Measurements from ENCODE around the gene MTM1.

MTM1 gene

GRCh38 chrX:150615356-150615755, 46.9 kb downstream of the MTM1 start:
- H3K9ac ChIP-seq (ENCODE audit: low read length) = no peak overlapping the region
- no peak overlapping the region for H3K4me3 ChIP-seq (ENCODE audit: low read length)
- no peaks in the 10 kb centered on the region for H3K27me3 ChIP-seq (ENCODE audit: control insufficient read depth, insufficient read depth, low read length)
- peaks cover 7% of the 10 kb centered on the region for H3K4me1 ChIP-seq (ENCODE audit: control insufficient read depth, low read depth, low read length)
- no peaks in the 10 kb centered on the region for H3K36me3 ChIP-seq (ENCODE audit: control insufficient read depth, low read depth, low read length)
- H3K9me3 ChIP-seq (ENCODE audit: control insufficient read depth, low read depth, low read length) = peaks cover 17% of the 10 kb centered on the region
- no peak overlapping the region for H3K27ac ChIP-seq (ENCODE audit: low read length)

GRCh38 chrX:150616179-150616862, 47.9 kb downstream of the MTM1 start:
- Histone ChIP-seq H3K9ac (ENCODE audit: low read length) (no peak overlapping the region), H3K36me3 (ENCODE audit: control insufficient read depth, low read depth, low read length) (no peaks in the 10 kb centered on the region), H3K9me3 (ENCODE audit: control insufficient read depth, low read depth, low read length) (peaks cover 10% of the 10 kb centered on the region), H3K27me3 (ENCODE audit: control insufficient read depth, insufficient read depth, low read length) (no peaks in the 10 kb centered on the region), H3K4me1 (ENCODE audit: control insufficient read depth, low read depth, low read length) (peaks cover 7% of the 10 kb centered on the region), H3K4me3 (ENCODE audit: low read length) (no peak overlapping the region), H3K27ac (ENCODE audit: low read length) (no peak overlapping the region)

- Histone ChIP-seq H3K4me3 (ENCODE audit: low read length) (no peak overlapping the region), H3K36me3 (ENCODE audit: control insufficient read depth, low read depth, low read length) (no peaks in the 10 kb centered on the region), H3K9me3 (ENCODE audit: control insufficient read depth, low read depth, low read length) (peaks cover 10% of the 10 kb centered on the region), H3K27me3 (ENCODE audit: control insufficient read depth, insufficient read depth, low read length) (no peaks in the 10 kb centered on the region), H3K9ac (ENCODE audit: low read length) (no peak overlapping the region), H3K4me1 (ENCODE audit: control insufficient read depth, low read depth, low read length) (peaks cover 7% of the 10 kb centered on the region), H3K27ac (ENCODE audit: low read length) (no peak overlapping the region)
Observed at GRCh38 chrX:150616863-150617198, 48.4 kb downstream of the MTM1 start.

GRCh38 chrX:150621652-150622051, 53.2 kb downstream of the MTM1 start:
- H3K4me3 ChIP-seq (ENCODE audit: low read length) = no peak overlapping the region
- no peak overlapping the region for H3K9ac ChIP-seq (ENCODE audit: low read length)
- H3K36me3 ChIP-seq (ENCODE audit: control insufficient read depth, low read depth, low read length) = no peaks in the 10 kb centered on the region
- H3K27me3 ChIP-seq (ENCODE audit: control insufficient read depth, insufficient read depth, low read length) = no peaks in the 10 kb centered on the region
- peaks cover 11% of the 10 kb centered on the region for H3K9me3 ChIP-seq (ENCODE audit: control insufficient read depth, low read depth, low read length)
- H3K4me1 ChIP-seq (ENCODE audit: control insufficient read depth, low read depth, low read length) = peaks cover 3% of the 10 kb centered on the region
- H3K27ac ChIP-seq (ENCODE audit: low read length) = no peak overlapping the region

GRCh38 chrX:150623583-150623982, 55.2 kb downstream of the MTM1 start:
- peaks cover 19% of the 10 kb centered on the region for H3K9me3 ChIP-seq (ENCODE audit: control insufficient read depth, low read depth, low read length)
- H3K4me1 ChIP-seq (ENCODE audit: control insufficient read depth, low read depth, low read length) = no peaks in the 10 kb centered on the region
- H3K36me3 ChIP-seq (ENCODE audit: control insufficient read depth, low read depth, low read length) = no peaks in the 10 kb centered on the region
- no peaks in the 10 kb centered on the region for H3K27me3 ChIP-seq (ENCODE audit: control insufficient read depth, insufficient read depth, low read length)
- H3K27ac ChIP-seq (ENCODE audit: low read length) = no peak overlapping the region
- H3K9ac ChIP-seq (ENCODE audit: low read length) = no peak overlapping the region
- no peak overlapping the region for H3K4me3 ChIP-seq (ENCODE audit: low read length)

GRCh38 chrX:150625097-150625496, 56.7 kb downstream of the MTM1 start:
- Histone ChIP-seq H3K9me3 (ENCODE audit: control insufficient read depth, low read depth, low read length) (peaks cover 19% of the 10 kb centered on the region), H3K4me3 (ENCODE audit: low read length) (no peak overlapping the region), H3K36me3 (ENCODE audit: control insufficient read depth, low read depth, low read length) (no peaks in the 10 kb centered on the region), H3K27ac (ENCODE audit: low read length) (no peak overlapping the region), H3K27me3 (ENCODE audit: control insufficient read depth, insufficient read depth, low read length) (no peaks in the 10 kb centered on the region), H3K9ac (ENCODE audit: low read length) (no peak overlapping the region), H3K4me1 (ENCODE audit: control insufficient read depth, low read depth, low read length) (no peaks in the 10 kb centered on the region)

GRCh38 chrX:150625875-150626274, 57.5 kb downstream of the MTM1 start:
- Histone ChIP-seq H3K4me3 (ENCODE audit: low read length) (no peak overlapping the region), H3K4me1 (ENCODE audit: control insufficient read depth, low read depth, low read length) (no peaks in the 10 kb centered on the region), H3K9ac (ENCODE audit: low read length) (no peak overlapping the region), H3K36me3 (ENCODE audit: control insufficient read depth, low read depth, low read length) (peaks cover 2% of the 10 kb centered on the region), H3K9me3 (ENCODE audit: control insufficient read depth, low read depth, low read length) (peaks cover 21% of the 10 kb centered on the region), H3K27ac (ENCODE audit: low read length) (no peak overlapping the region), H3K27me3 (ENCODE audit: control insufficient read depth, insufficient read depth, low read length) (no peaks in the 10 kb centered on the region)

GRCh38 chrX:150627957-150628356, 59.5 kb downstream of the MTM1 start:
- Histone ChIP-seq H3K9me3 (ENCODE audit: control insufficient read depth, low read depth, low read length) (peaks cover 23% of the 10 kb centered on the region), H3K4me3 (ENCODE audit: low read length) (no peak overlapping the region), H3K27me3 (ENCODE audit: control insufficient read depth, insufficient read depth, low read length) (no peaks in the 10 kb centered on the region), H3K4me1 (ENCODE audit: control insufficient read depth, low read depth, low read length) (no peaks in the 10 kb centered on the region), H3K9ac (ENCODE audit: low read length) (no peak overlapping the region), H3K27ac (ENCODE audit: low read length) (no peak overlapping the region), H3K36me3 (ENCODE audit: control insufficient read depth, low read depth, low read length) (peaks cover 3% of the 10 kb centered on the region)

- no peak overlapping the region for H3K4me3 ChIP-seq (ENCODE audit: low read length)
- no peak overlapping the region for H3K9ac ChIP-seq (ENCODE audit: low read length)
- no peak overlapping the region for H3K27ac ChIP-seq (ENCODE audit: low read length)
- no peaks in the 10 kb centered on the region for H3K36me3 ChIP-seq (ENCODE audit: control insufficient read depth, low read depth, low read length)
- H3K4me1 ChIP-seq (ENCODE audit: control insufficient read depth, low read depth, low read length) = no peaks in the 10 kb centered on the region
- peaks cover 2% of the 10 kb centered on the region for H3K9me3 ChIP-seq (ENCODE audit: control insufficient read depth, low read depth, low read length)
- H3K27me3 ChIP-seq (ENCODE audit: control insufficient read depth, insufficient read depth, low read length) = no peaks in the 10 kb centered on the region
Observed at GRCh38 chrX:150635952-150636351, 67.5 kb downstream of the MTM1 start.

GRCh38 chrX:150642423-150642822, 74.0 kb downstream of the MTM1 start:
- Histone ChIP-seq H3K27me3 (ENCODE audit: control insufficient read depth, insufficient read depth, low read length) (no peaks in the 10 kb centered on the region), H3K4me1 (ENCODE audit: control insufficient read depth, low read depth, low read length) (no peaks in the 10 kb centered on the region), H3K27ac (ENCODE audit: low read length) (no peak overlapping the region), H3K9ac (ENCODE audit: low read length) (no peak overlapping the region), H3K4me3 (ENCODE audit: low read length) (no peak overlapping the region), H3K36me3 (ENCODE audit: control insufficient read depth, low read depth, low read length) (no peaks in the 10 kb centered on the region), H3K9me3 (ENCODE audit: control insufficient read depth, low read depth, low read length) (peaks cover 3% of the 10 kb centered on the region)

GRCh38 chrX:150643271-150643670, 74.8 kb downstream of the MTM1 start:
- no peaks in the 10 kb centered on the region for H3K36me3 ChIP-seq (ENCODE audit: control insufficient read depth, low read depth, low read length)
- no peak overlapping the region for H3K4me3 ChIP-seq (ENCODE audit: low read length)
- H3K4me1 ChIP-seq (ENCODE audit: control insufficient read depth, low read depth, low read length) = no peaks in the 10 kb centered on the region
- H3K9ac ChIP-seq (ENCODE audit: low read length) = no peak overlapping the region
- H3K9me3 ChIP-seq (ENCODE audit: control insufficient read depth, low read depth, low read length) = peaks cover 3% of the 10 kb centered on the region
- H3K27ac ChIP-seq (ENCODE audit: low read length) = no peak overlapping the region
- no peaks in the 10 kb centered on the region for H3K27me3 ChIP-seq (ENCODE audit: control insufficient read depth, insufficient read depth, low read length)

- Histone ChIP-seq H3K36me3 (ENCODE audit: control insufficient read depth, low read depth, low read length) (no peaks in the 10 kb centered on the region), H3K9me3 (ENCODE audit: control insufficient read depth, low read depth, low read length) (peaks cover 4% of the 10 kb centered on the region), H3K4me1 (ENCODE audit: control insufficient read depth, low read depth, low read length) (no peaks in the 10 kb centered on the region), H3K4me3 (ENCODE audit: low read length) (no peak overlapping the region), H3K27me3 (ENCODE audit: control insufficient read depth, insufficient read depth, low read length) (no peaks in the 10 kb centered on the region), H3K27ac (ENCODE audit: low read length) (no peak overlapping the region), H3K9ac (ENCODE audit: low read length) (no peak overlapping the region)
Observed at GRCh38 chrX:150643958-150644357, 75.5 kb downstream of the MTM1 start.
